GM18517 (cell line): ENCODE measurements around the gene ZNF747.
"Not testable (repeated sequence)": the region's sequence is repeated elsewhere in the genome, so short reads cannot be mapped to it uniquely, and the experiment has no call there.

Experiments
- ATAC-seq: cut with Tn5 transposase; IDR thresholded peaks from one replicate; pipeline ENCODE4 v1.9.1; 2021; ENCODE audit warnings: mild to moderate bottlenecking, moderate library complexity; ENCODE audit not compliant: unreplicated experiment

ZNF747 gene

DNA sequence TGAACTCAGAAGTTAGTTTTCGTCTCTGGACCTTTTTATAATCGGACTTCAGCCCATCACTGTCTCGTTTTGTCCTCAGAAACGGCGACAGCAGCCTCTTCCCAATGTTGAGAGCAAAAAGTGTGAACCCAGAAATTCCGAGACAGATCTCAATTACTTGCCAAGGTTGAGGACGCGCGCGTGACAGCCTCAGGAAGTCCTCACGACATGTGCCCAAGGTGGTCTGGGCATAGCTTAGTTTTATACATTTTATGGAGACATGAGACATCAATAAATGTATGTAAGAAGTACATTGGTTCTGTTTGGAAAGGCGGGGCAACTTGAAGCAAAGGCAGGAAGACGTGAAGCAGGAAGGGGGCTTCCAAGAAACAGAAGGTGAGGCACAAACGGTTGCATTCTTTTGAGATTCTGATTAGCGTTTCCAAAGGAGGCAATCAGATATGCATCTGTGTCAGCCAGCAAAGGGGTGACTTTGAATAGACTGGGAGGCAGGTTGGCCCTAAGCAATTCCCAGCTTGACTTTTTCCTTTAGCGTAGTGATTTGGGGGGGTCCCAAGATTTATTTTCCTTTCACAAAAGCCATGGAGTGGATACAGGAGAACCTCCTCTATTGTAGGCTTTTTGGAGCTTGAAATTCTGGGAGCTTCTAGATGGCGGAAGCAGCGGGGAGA, 583 bp upstream of the ZNF747 start:
- peak; percentile 15 for ATAC-seq

DNA sequence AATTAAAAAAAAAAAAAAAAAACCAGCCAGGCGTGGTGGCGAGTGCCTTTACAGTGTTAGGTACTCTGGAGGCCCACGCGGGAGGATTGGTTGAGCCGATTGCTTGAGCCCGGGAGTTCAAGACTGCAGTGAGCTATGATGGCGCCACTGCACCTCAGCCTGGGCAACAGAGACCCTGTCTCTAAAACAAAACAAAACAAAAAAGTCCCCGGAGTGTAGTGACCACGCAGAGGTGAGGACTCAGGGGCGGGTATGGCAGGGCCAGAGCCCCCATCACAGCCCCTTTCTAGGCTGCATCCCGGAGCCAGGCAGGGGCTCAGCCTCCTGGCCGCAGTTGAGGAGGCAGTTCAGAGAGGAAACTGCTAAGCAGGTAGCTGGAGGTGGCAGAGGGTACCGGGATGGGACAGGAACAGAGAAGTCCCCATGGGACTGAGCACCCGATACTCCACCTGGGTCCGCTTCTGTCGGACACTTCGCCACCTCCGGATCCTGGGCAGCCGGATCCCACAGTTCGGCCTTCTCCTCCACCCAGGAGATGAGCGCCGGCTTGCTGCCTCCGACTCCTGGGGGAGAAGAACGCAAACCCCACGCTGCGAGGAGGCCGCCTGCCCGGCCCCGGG, 800 bp downstream of the ZNF747 start:
- peak; percentile 21 for ATAC-seq

DNA sequence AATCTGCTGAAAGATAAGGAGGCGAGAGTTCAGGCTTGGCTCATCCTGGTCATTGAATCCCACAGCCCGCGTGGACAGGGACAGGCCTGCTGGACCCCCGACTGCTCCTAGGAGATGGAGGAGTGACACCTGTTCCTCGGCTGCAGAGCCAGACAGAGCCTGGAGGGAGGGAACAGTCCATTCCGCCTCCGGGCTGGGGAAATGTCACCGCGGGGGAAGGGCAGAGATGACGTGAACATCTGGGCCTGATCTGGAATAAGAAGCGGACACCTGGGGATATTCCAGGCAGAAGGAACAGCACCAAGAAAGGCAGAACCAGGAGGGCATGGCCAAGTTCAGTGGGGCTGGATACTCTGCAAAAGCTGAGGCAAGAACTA, 1.5 kb downstream of the ZNF747 start:
- ATAC-seq = no peak

DNA sequence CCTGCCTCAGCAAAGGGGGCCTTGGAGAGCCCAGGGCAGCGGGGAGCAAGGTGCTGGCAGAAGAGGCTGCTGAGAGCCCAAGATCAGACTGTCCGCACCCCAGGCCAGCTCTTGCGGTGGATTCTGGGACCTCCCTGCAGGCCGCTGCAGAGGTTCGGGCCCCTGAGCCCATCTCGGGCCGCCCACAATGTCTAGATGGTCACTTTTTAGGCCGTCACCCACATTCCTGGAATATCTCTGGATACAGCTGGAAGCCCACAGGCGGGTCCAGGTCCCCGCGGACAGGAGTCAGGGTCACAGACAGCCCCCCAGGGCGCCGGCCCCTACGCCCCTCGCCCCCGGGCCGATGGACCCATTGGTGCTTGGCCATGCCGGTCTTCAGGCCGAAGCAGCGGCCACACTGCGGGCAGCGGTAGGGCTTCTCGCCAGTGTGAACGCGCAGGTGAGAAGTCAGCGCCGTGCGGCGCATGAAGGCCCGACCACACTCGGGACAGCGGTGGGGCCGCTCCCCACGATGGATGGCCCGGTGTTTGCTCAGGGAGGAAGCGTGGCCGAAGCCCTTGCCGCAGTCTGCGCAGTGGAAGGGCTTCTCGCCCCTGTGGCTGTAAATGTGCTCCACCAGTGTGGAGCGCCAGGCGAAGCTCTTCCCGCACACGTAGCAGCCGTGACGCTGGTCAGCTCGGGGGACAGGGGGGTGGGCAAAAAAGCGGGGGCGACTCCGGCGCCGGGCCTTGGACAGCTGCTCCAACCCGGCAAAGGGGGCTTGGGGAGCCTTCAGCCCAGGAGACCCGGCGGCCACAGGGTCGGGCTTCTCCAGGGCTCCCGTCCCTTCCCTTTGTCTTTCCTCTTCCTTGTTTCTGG, 2.1 kb downstream of the ZNF747 start:
- ATAC-seq = no peak

DNA sequence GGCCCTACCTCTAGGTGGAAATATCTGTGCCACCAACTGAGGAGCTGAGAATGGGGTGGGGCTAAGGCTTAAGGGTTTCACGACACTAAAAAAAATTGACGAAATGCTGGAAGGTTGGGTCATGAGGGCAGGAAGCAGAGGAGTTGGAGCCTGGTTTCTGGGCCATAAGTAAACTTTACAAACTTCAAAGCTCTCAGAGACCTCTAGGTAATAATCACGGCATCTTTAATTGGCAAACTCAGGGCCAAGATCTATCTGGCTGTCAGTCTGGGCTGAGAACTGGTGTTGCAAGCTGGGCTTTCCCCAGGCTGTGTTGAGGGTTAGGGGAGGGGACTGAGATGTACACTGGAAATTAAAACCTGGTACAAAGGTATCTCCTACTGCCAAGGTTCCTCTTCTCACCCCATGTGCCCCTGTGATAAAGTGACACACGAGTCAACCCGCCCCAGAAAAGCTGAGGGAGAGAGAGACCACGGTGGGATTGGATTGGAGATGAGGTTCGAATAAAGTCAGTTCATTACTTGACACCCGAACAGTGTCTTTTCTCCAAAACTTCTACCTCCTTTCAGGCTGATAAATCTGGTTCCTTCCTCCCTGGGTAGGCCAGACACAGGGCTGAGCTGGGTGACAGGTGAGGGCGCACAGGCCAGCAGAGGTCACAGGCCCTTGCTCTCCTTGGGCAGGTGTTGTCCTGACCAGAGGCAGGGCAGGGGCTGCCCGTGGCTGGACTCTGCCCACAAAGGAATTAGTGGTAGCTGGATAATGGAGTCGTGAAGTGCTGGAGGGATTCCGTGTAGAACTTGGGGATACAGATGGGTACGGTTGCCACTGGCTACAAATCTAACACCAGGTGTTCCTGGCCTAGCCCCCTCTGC, 4.3 kb downstream of the ZNF747 start:
- ATAC-seq = no peak

DNA sequence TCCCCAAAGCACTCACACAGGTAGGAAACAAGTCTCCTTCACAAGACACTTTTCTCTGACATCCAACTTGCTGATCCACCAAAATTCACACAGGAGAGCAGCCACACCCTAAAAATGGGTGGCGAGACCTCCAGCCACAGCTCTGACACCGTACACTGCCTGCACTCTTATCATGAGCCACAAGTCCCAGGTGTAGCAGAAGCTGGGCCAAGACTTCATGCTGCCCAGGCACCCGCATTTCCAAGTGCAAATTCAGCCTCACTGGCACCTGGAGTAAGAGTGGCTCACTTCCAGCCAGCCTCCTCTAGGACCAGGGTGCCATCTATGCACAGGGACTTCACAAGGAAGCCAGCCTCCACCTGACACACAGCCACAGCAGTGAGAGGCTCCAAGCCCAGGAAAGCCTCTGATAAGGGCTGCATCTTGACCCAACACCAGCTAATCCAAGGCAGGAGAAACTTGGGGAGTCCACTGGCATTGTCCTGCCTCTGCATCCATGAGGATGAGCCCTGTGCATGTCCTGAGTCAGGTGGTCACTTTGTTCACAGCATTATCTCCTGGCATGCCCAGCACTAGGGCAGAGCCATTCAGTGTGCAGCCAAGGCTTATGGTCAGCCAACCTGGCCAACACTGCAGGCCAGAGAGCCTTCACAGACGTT, 5.7 kb downstream of the ZNF747 start:
- no peak for ATAC-seq

DNA sequence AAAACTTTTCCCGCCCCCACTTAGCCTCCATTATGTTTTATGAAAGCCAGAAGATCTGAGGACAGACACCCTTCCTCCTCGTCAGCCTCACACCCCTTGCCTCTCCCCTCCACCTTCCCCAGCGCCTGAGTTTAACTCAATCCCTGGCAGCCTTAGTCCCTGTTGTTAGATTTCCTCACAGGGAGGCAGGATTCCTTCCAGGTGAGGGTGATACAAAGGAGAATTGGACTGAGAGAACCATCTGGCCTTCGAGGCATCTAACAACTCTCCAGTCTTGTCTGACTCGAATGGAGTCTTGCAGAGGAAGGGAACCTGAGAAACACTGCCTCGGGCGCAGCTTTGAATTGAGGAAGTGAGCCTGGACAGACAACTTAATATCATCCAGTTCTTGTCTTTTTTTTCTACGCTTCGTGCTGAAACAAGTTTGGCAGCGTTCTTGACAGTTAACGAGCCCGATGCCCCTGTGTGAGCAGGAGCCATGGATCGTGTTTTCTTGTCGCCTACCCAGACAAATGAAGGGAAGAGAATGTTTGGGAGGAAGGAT, 7.0 kb downstream of the ZNF747 start:
- ATAC-seq = peak; percentile 22

DNA sequence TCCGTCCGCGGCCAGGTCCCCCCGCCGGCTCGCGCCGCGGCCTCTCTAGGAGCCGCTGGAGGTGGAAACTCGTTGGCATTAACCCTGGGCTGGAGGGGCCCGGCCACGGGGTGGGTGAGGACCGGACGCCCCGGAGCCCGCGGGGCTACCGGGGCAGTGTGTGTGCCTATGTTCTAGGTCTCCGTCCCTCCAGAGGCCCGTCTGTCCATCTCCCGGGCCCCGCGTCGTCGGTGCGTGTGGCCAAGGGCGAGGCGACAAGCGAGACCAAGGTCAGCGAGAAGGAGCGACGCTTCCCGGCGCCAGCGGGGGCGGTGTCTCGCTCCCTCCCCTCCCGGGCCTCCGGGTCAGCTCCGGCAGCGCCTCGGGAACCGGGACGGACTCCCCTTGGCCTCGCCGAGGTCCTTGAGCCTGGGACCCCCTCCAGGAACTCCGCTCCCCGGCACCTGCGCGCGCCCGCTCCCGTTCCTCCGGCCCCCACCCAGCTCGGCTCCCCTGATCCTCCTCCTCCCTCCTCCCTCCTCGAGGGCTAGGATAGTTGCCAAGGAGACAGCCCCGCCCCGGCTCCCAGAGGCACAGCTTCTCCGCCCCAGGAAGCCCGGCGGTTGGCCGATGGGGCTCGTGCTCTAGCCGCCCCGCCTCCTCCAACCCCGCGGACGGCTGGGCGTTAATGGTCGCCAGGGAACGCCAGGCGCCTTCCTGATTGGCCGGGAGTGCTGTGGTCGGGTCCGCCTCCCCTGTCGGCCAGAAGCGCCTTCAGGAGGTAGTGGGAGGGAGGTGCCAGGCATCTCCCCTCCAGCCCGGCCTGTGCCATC, 7.6 kb downstream of the ZNF747 start:
- peak; percentile 73 for ATAC-seq

DNA sequence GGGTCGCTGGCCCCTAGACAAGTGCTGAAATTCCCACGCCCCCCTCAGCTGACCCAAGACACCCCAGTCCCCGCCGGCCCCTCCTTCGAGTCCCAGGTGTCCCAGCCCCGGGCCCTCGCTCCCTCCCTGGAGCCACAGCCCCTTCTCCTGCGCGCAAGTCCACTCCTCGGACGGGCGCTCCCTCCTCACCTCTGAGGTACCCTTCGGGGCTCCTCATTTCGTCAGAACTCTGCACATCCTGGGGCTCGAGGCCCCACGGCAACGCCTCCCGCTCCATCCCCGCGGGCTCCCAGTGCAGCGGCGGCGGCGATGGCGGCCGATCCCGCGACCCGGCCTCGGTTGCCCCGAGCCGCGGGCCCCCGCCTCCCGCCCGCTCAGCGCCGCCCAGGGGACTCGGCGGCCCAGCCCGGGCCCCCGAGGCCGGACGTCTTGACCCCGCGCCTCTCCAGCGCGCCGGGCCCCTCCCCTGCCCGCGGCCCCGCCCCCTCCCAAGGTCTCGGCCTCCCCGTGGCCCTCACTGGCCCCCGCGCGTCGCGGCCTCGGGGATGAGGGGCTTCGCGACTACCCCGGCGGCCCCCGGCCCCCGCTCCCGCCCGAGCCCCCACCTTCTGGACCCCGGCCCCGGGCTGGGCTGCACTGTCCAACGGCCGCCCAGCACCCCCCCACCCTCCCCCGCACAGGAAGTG, 8.4 kb downstream of the ZNF747 start, which contains the start of gene ZNF768:
TSS of gene ZNF768 (minus strand) at position 430 of the 686 bp plus-strand sequence. CDS start at position 277, 153 bp downstream.
- ATAC-seq = no peak

DNA sequence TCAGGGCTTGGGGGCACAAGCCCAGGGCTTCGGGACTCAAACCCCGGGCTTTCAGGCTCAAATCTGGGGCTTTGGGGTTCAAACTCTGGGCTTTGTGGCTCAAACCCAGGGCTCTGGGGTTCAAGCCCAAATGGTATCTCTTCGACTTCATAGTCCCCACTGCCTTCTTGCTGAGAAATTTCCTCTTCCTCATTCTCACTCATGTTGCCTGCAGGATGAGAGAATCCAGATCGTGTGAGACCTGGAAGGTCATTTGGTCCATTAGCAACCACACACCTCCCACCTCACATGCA, 8.9 kb downstream of the ZNF747 start:
- ATAC-seq = no peak

DNA sequence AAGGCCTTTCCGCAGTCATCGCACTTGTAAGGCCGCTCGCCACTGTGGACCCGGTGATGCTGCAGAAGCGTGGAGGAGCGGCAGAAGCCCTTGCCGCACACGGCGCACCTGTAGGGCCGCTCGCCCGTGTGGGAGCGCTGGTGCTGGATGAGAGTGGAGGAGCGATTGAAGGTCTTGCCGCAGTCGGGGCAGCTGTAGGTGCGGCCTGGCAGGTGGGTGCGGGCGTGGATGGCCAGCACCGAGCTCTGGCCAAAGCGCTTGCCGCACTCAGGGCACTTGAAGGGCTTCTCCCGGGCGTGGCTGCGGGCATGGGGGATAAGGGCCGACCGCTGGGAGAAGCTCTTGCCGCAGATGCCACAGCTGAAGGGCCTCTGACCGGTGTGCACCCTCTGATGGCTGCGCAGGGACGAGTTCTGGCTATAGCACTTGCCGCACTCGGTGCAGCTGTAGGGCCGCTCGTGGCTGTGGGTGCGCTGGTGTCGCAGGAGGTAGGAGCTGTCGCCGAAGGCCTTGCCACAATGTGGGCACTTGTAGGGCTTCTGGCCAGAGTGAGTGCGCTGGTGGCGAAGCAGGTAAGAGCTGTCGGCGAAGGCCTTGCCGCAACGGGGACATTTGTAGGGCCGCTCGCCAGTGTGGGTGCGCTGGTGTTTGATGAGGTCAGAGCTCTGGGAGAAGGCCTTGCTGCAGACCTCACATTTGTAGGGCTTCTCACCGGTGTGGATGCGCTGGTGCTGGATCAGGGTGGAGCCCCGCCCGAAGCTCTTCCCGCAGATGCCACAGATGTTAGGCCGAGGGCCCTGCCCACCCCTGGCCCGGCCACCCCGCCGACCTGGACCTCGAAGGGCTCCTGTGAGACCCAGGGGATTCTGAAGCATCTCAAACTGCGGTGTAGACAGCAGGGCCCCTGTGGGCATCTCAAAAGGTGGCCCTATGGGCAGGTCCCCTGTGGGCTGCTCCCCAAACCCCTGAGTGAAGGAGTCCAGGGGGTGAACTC, 9.8 kb downstream of the ZNF747 start:
- ATAC-seq = no peak

DNA sequence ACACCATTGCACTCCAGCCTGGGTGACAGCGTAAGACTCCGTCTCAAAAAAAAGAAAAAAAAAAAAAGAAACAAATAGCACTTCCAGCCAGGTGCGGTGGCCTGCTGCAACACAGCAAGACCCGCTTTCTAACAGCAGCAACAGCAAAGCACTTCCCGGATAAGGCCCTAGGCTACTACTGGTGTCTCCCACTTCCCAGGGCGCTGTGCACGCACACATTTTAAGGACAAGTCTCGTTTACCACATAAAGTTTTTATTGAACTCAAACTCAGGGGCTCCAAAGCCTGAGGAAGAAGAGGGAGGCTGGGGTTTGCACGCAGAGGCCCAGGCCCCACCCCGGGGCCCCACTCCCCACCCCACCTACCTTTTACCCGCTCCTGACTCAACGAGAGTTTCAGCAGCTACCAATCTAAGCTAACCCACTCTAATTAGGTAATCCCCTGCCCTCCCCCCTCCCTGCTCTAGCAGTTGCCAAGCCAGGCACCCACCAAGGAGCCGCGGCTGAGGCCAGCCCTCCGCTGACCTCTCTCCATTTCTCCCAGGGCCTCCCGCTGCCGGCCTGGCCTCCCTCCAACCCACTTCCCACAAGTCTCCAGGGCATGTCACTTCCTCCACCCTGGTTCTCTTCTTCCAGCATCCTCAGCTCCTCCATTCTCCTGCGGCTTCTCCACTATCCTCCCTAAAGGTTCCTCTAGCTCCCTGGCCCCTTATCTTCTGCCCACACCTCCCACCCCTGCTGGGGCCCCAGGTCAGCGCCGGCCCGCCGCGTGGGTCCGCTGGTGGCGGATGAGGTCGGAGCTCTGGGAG, 10.7 kb downstream of the ZNF747 start:
- no peak for ATAC-seq

DNA sequence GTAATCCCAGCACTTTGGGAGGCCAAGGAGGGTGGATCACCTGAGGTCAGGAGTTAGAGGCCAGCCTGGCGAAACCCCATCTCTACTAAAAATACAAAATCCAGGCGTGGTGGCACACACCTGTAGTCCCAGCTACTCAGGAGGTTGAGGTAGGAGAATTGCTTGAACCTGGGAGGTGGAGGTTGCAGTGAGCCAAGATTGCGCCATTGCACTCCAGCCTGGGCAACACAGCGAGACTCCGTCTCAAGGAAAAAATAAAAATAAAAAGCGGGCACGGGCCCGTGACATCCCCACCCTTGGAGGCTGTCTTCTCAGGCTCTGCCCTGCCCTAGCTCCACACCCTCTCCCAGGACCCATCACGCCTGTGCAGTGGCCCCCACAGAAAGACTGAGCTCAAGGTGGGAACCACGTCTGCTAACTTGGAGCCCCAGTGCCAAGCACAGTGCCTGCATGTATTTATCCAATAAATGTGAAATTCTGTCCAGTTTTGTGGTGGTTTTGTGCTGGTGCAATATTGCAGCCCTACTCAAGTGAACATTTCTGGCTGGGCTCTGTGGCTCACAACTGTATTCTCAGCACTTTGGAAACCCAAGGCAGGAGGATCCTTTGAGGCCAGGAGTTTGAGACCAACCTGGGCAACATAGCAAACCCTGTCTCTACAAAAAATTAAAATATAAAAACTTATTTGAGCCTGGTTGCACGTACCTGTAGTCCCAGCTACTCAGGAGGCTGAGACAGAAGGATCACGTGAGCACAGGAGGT, 11.8 kb downstream of the ZNF747 start:
- ATAC-seq = not testable (repeated sequence)

DNA sequence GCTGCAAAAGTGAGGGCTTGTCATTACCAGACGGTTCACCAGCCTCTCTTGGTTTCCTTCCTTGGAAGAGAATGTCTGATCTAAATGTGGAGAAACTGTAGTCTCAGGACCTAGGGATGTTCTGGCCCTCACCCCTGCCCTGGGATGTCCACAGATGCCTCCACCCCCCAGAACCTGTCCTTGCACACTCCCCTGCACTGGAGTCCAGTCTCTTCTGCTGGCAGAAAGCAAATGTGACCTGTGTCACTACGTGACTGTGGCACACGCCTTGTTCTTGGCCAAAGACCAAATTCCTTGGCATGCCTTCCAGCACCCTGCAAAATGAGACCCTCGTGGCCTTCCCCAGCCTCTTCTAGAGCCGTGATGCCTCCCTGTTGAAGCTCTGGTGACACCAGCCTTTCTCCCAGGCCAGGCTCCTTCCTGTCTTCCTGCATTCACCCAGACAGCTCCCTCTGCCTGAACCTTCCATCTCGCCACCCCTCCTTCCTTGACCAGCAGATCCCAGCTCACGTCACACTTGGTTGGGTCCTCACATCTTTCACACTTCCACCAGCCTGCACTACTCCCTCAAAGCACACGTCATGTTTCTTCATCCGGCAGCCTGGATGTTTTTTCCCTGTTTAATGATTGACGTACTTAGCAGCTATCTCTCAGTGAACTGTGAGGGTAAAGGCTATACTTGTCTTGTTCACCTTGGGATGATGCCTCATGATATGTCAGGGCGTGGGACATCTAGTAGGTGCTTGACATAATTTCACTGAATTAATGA, 12.6 kb downstream of the ZNF747 start:
- ATAC-seq = no peak

DNA sequence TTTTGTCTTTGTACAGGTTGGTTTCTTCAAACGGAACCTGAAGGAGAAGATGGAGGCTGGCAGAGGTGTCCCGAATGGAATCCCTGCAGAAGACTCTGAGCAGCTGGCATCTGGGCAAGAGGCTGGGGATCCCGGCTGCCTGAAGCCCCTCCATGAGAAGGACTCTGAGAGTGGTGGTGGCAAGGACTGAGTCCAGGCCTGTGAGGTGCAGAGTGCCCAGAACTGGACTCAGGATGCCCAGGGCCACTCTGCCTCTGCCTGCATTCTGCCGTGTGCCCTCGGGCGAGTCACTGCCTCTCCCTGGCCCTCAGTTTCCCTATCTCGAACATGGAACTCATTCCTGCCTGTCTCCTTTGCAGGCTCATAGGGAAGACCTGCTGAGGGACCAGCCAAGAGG, 13.2 kb downstream of the ZNF747 start:
- no peak for ATAC-seq
